GM23338 (cell line): Measurements from ENCODE around the gene GAB1. TPM values are rescaled to one million over a fixed set of nuclear protein-coding genes. Genes with fewer than 3 reads are reported as not detected.

Experiments
- ATAC-seq: fragments of 200-7000 bp; cut with Tn5 transposase; 3 replicates; pipeline ENCODE4 v1.9.1; 2020
- DNase-seq: peaks from one replicate; pipeline ENCODE4 v3.0.0-alpha.2; 2015; ENCODE audit warnings: low spot score
- H2AFZ ChIP-seq: fragments of 200-600 bp; sonication (generic); 2 replicates; pipeline ENCODE4 v1.8.0; 2016; ENCODE audit warnings: antibody characterized with exemption, mild to moderate bottlenecking, moderate library complexity
- H3F3A ChIP-seq: fragments of 200-600 bp; sonication (generic); replicated peaks from 2 replicates; pipeline ENCODE4 v1.8.0; 2017; ENCODE audit warnings: antibody characterized with exemption, mixed run types, low read depth
- H3K27ac ChIP-seq: fragments of 200-600 bp; sonication (generic); 2 replicates; pipeline ENCODE4 v1.6.1; 2016; ENCODE audit warnings: low read depth
- H3K27me3 ChIP-seq: fragments of 200-600 bp; sonication (generic); 2 replicates; pipeline ENCODE4 v1.8.0; 2016; ENCODE audit warnings: mild to moderate bottlenecking, mixed run types, moderate library complexity; ENCODE audit not compliant: insufficient read depth
- H3K36me3 ChIP-seq: fragments of 200-600 bp; sonication (generic); 2 replicates; pipeline ENCODE4 v1.8.0; 2016; ENCODE audit warnings: mild to moderate bottlenecking; ENCODE audit not compliant: insufficient read depth
- H3K4me1 ChIP-seq: fragments of 200-600 bp; sonication (generic); 2 replicates; pipeline ENCODE4 v1.8.0; 2016; ENCODE audit warnings: mild to moderate bottlenecking, moderate library complexity; ENCODE audit not compliant: insufficient read depth
- H3K4me2 ChIP-seq: fragments of 200-600 bp; sonication (generic); 2 replicates; pipeline ENCODE4 v1.7.1; 2017; ENCODE audit warnings: mixed run types
- H3K4me3 ChIP-seq: fragments of 200-600 bp; sonication (generic); 2 replicates; pipeline ENCODE4 v1.6.1; 2016; ENCODE audit warnings: mixed run types
- H3K79me2 ChIP-seq: fragments of 200-600 bp; sonication (generic); replicated peaks from 2 replicates; pipeline ENCODE4 v1.8.0; 2017; ENCODE audit warnings: mild to moderate bottlenecking; ENCODE audit not compliant: insufficient read depth
- H3K9me2 ChIP-seq: fragments of 200-600 bp; sonication (generic); 2 replicates; pipeline ENCODE4 v1.8.0; 2017; ENCODE audit not compliant: insufficient read depth
- H4K20me1 ChIP-seq: fragments of 200-600 bp; sonication (generic); replicated peaks from 2 replicates; pipeline ENCODE4 v1.8.0; 2017; ENCODE audit warnings: mild to moderate bottlenecking; ENCODE audit not compliant: insufficient read depth
- H3K27ac Mint-ChIP-seq: 2 replicates; pipeline ENCODE4 v1.8.0; 2020; ENCODE audit warnings: inconsistent platforms, mild to moderate bottlenecking, moderate library complexity, mixed read lengths
- H3K27me3 Mint-ChIP-seq: 3 replicates; pipeline ENCODE4 v1.8.0; 2022; ENCODE audit warnings: low read depth, mild to moderate bottlenecking, moderate library complexity, mixed read lengths, inconsistent platforms; ENCODE audit not compliant: insufficient read depth, poor library complexity
- H3K36me3 Mint-ChIP-seq: 3 replicates; pipeline ENCODE4 v1.8.0; 2021; ENCODE audit warnings: low read depth, mild to moderate bottlenecking, inconsistent platforms, moderate library complexity, mixed read lengths
- H3K4me1 Mint-ChIP-seq: 3 replicates; pipeline ENCODE4 v1.8.0; 2020; ENCODE audit warnings: mild to moderate bottlenecking, inconsistent platforms, mixed read lengths
- H3K4me3 Mint-ChIP-seq: 3 replicates; pipeline ENCODE4 v1.8.0; 2021; ENCODE audit warnings: moderate library complexity, mild to moderate bottlenecking, inconsistent platforms, mixed read lengths
- H3K9me3 Mint-ChIP-seq: 3 replicates; pipeline ENCODE4 v1.8.0; 2020; ENCODE audit warnings: moderate library complexity, mild to moderate bottlenecking, inconsistent platforms, mixed read lengths
- CREB1 ChIP-seq: fragments of 250-450 bp; sonication (Bioruptor Pico); IDR thresholded peaks from 2 replicates; pipeline ENCODE4 v1.5.0; 2020; ENCODE audit warnings: low read depth, mild to moderate bottlenecking, moderate library complexity
- EZH2 ChIP-seq: fragments of 200-600 bp; sonication (generic); IDR thresholded peaks from one replicate; pipeline ENCODE4 v1.8.0; 2017; ENCODE audit warnings: antibody characterized with exemption, mild to moderate bottlenecking, low read depth; ENCODE audit not compliant: unreplicated experiment
- EZH2phosphoT487 ChIP-seq: fragments of 200-600 bp; sonication (generic); IDR thresholded peaks from one replicate; pipeline ENCODE4 v1.8.1; 2018; ENCODE audit warnings: antibody characterized with exemption; ENCODE audit not compliant: unreplicated experiment
- NANOG ChIP-seq: IDR thresholded peaks from 2 replicates; pipeline ENCODE4 v1.6.1; 2016; ENCODE audit warnings: antibody characterized with exemption, borderline replicate concordance
- POLR2AphosphoS5 ChIP-seq: IDR thresholded peaks from 2 replicates; pipeline ENCODE4 v1.6.1; 2016; ENCODE audit warnings: antibody characterized with exemption, low read depth
- STAT1 ChIP-seq: IDR thresholded peaks from one replicate; pipeline ENCODE4 v1.6.1; 2016; ENCODE audit warnings: antibody characterized with exemption; ENCODE audit not compliant: unreplicated experiment
- ZNF114 ChIP-seq: fragments of 250-450 bp; sonication (Bioruptor Pico); IDR thresholded peaks from 2 replicates; pipeline ENCODE4 v1.5.0; 2020; ENCODE audit warnings: mild to moderate bottlenecking, moderate library complexity
- ZNF331 ChIP-seq: fragments of 250-450 bp; sonication (Bioruptor Pico); IDR thresholded peaks from 2 replicates; pipeline ENCODE4 v1.5.0; 2020; ENCODE audit warnings: low read depth, mild to moderate bottlenecking, moderate library complexity
- polyA plus RNA-seq: library from polyadenylated mRNA; unstranded; fragments of >200 nt; fragmentation: Nextera tagmentation; extraction: Ambion mirVana; gene quantifications from 2 replicates; pipeline ENCODE4 v1.2.1, GENCODE V29; 2016
- total RNA-seq: library from RNA; depleted of rRNA; stranded (reverse); fragments of >200 nt; shearing (Covaris generic); gene quantifications from 2 replicates; pipeline ENCODE4 v1.2.3, GENCODE V29; 2014
- TF ChIP-seq, protein P1 (sequence below): fragments of 250-450 bp; sonication (Bioruptor Pico); IDR thresholded peaks from 2 replicates; pipeline ENCODE4 v1.5.0; 2020; ENCODE audit warnings: mild to moderate bottlenecking, moderate library complexity
- TF ChIP-seq, protein P2 (sequence below), 2 experiments: fragments of 200-600 bp in 1 of 2; sonication (generic) in 1 of 2; conservative IDR thresholded peaks; 2 replicates each; pipeline versions ENCODE4 v1.5.1 to v1.6.1; 2016 to 2017; ENCODE audit warnings: antibody characterized with exemption in 2 of 2, low read depth in 2 of 2, mild to moderate bottlenecking in 2 of 2, moderate library complexity in 1 of 2
- TF ChIP-seq, protein P3 (sequence below): IDR thresholded peaks from one replicate; pipeline ENCODE4 v1.6.1; 2018; ENCODE audit warnings: antibody characterized with exemption; ENCODE audit not compliant: unreplicated experiment

GAB1 gene
- total and polyA plus RNA-seq, 2 experiments from 2014 or later, result 4.0 to 18.4 TPM

DNA sequence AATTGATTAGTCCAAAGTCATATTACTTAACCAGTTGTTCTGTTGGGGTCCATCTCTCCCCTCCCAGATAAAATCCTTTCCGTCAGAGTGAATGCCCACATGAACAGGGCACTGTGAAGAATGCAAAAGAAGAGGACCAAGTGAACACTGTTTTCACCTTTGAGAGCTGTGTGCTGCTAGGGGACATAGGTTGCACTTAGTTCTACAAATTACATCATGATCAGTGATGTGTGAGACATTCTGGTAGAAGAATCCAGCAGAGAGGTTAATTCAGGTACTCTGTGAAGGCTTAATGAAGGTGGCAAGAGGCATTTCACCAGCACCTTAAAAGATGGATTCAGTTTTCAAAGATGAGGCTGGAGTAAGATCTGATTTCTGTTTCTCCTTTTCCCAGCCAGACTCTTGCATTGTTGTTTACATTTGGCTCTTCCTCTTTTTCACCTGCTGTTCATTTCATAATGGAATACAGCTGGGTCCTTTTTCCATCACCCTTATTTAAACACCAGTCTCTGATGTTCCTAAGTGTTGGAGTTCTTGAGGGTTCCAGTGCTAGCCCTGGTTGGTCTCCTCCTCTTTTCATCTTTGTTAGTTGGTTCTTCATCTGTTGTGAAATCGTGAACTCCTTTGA, 10.9 kb downstream of the GAB1 start (continued):
- TF ChIP-seq, protein P1, sequence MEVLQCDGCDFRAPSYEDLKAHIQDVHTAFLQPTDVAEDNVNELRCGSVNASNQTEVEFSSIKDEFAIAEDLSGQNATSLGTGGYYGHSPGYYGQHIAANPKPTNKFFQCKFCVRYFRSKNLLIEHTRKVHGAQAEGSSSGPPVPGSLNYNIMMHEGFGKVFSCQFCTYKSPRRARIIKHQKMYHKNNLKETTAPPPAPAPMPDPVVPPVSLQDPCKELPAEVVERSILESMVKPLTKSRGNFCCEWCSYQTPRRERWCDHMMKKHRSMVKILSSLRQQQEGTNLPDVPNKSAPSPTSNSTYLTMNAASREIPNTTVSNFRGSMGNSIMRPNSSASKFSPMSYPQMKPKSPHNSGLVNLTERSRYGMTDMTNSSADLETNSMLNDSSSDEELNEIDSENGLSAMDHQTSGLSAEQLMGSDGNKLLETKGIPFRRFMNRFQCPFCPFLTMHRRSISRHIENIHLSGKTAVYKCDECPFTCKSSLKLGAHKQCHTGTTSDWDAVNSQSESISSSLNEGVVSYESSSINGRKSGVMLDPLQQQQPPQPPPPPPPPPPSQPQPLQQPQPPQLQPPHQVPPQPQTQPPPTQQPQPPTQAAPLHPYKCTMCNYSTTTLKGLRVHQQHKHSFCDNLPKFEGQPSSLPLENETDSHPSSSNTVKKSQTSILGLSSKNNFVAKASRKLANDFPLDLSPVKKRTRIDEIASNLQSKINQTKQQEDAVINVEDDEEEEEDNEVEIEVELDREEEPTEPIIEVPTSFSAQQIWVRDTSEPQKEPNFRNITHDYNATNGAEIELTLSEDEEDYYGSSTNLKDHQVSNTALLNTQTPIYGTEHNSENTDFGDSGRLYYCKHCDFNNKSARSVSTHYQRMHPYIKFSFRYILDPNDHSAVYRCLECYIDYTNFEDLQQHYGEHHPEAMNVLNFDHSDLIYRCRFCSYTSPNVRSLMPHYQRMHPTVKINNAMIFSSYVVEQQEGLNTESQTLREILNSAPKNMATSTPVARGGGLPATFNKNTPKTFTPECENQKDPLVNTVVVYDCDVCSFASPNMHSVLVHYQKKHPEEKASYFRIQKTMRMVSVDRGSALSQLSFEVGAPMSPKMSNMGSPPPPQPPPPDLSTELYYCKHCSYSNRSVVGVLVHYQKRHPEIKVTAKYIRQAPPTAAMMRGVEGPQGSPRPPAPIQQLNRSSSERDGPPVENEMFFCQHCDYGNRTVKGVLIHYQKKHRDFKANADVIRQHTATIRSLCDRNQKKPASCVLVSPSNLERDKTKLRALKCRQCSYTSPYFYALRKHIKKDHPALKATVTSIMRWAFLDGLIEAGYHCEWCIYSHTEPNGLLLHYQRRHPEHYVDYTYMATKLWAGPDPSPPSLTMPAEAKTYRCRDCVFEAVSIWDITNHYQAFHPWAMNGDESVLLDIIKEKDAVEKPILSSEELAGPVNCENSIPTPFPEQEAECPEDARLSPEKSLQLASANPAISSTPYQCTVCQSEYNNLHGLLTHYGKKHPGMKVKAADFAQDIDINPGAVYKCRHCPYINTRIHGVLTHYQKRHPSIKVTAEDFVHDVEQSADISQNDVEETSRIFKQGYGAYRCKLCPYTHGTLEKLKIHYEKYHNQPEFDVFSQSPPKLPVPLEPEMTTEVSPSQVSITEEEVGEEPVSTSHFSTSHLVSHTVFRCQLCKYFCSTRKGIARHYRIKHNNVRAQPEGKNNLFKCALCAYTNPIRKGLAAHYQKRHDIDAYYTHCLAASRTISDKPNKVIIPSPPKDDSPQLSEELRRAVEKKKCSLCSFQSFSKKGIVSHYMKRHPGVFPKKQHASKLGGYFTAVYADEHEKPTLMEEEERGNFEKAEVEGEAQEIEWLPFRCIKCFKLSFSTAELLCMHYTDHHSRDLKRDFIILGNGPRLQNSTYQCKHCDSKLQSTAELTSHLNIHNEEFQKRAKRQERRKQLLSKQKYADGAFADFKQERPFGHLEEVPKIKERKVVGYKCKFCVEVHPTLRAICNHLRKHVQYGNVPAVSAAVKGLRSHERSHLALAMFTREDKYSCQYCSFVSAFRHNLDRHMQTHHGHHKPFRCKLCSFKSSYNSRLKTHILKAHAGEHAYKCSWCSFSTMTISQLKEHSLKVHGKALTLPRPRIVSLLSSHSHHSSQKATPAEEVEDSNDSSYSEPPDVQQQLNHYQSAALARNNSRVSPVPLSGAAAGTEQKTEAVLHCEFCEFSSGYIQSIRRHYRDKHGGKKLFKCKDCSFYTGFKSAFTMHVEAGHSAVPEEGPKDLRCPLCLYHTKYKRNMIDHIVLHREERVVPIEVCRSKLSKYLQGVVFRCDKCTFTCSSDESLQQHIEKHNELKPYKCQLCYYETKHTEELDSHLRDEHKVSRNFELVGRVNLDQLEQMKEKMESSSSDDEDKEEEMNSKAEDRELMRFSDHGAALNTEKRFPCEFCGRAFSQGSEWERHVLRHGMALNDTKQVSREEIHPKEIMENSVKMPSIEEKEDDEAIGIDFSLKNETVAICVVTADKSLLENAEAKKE, result no peak
- no peak for TF ChIP-seq EZH2

DNA sequence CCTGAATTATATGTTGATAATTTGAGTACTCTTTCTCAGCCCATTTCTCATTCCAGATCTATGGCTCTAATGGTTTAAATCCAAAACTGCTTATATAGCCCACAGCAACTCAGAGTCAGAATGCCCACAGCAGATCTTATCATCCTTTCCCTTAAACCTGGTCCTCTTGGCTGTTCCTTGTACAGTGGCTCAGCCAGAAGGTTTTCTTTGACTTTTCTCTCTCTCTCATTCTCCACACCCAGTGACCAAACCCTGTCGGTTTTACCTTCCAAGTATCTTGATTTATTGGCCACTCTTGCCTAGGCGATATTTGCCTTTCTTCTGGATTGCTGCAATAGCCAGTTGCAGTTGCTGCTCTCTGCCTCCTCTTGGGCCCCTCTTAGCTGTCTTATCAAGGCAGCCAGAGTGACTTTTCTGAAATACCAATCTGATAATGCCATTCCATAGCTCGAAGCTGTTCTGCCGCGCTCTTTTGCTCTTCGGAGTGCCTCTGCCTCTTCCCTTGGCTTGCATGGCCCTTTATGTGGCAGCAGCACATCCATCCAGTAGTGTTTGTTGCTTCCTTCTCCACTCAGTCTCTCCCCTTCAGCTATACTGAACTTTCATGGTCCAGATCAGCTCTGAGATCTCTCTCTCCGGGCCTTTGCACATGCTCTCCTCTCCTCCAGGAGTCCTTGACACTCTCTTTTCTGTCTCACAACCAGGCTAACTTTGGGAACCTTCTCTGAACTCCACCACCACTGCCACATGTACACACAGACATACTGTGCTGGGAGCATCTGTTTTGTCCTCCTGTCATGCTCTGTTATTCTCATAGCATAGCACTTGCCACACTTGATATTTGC, 11.8 kb downstream of the GAB1 start:
- DNase-seq, result no peak
- no peaks in the 10 kb centered on the region; the same call in 1 of the 2 replicates for H4K20me1 ChIP-seq
- H3K9me3 Mint-ChIP-seq, result no peaks in the 10 kb centered on the region
- no peaks in the 10 kb centered on the region for H3K27me3 ChIP-seq
- ATAC-seq, result no peak
- H3K4me3 ChIP-seq, result no peak overlapping the region
- peaks cover 3% of the 10 kb centered on the region for H3K27me3 Mint-ChIP-seq
- H3K27ac Mint-ChIP-seq, result no peak overlapping the region
- H3F3A ChIP-seq, result no peaks in the 10 kb centered on the region
- H3K79me2 ChIP-seq, result peaks cover 57% of the 10 kb centered on the region
- H3K27ac ChIP-seq, result no peak overlapping the region
- H2AFZ ChIP-seq, result no peak overlapping the region
- H3K4me2 ChIP-seq, result no peak overlapping the region
- H3K36me3 Mint-ChIP-seq, result no peaks in the 10 kb centered on the region
- no peak overlapping the region for H3K4me3 Mint-ChIP-seq
- peaks cover 45% of the 10 kb centered on the region for H3K4me1 ChIP-seq
- H3K4me1 Mint-ChIP-seq, result peaks cover 59% of the 10 kb centered on the region
- no peaks in the 10 kb centered on the region for H3K36me3 ChIP-seq
- H3K9me2 ChIP-seq, result no peaks in the 10 kb centered on the region
- TF ChIP-seq EZH2phosphoT487 (no peak), CREB1 (CRISPR knock-in tag) (no peak), ZNF114 (no peak), NANOG (no peak), STAT1 (no peak), EZH2 (no peak), ZNF331 (CRISPR knock-in tag) (no peak), POLR2AphosphoS5 (no peak)
- TF ChIP-seq, protein P2, sequence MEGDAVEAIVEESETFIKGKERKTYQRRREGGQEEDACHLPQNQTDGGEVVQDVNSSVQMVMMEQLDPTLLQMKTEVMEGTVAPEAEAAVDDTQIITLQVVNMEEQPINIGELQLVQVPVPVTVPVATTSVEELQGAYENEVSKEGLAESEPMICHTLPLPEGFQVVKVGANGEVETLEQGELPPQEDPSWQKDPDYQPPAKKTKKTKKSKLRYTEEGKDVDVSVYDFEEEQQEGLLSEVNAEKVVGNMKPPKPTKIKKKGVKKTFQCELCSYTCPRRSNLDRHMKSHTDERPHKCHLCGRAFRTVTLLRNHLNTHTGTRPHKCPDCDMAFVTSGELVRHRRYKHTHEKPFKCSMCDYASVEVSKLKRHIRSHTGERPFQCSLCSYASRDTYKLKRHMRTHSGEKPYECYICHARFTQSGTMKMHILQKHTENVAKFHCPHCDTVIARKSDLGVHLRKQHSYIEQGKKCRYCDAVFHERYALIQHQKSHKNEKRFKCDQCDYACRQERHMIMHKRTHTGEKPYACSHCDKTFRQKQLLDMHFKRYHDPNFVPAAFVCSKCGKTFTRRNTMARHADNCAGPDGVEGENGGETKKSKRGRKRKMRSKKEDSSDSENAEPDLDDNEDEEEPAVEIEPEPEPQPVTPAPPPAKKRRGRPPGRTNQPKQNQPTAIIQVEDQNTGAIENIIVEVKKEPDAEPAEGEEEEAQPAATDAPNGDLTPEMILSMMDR (conservative IDR thresholded peaks at IDR 0.05; ENCODE audit: low read depth in 2 of 2), result no peak
- TF ChIP-seq, protein P3, sequence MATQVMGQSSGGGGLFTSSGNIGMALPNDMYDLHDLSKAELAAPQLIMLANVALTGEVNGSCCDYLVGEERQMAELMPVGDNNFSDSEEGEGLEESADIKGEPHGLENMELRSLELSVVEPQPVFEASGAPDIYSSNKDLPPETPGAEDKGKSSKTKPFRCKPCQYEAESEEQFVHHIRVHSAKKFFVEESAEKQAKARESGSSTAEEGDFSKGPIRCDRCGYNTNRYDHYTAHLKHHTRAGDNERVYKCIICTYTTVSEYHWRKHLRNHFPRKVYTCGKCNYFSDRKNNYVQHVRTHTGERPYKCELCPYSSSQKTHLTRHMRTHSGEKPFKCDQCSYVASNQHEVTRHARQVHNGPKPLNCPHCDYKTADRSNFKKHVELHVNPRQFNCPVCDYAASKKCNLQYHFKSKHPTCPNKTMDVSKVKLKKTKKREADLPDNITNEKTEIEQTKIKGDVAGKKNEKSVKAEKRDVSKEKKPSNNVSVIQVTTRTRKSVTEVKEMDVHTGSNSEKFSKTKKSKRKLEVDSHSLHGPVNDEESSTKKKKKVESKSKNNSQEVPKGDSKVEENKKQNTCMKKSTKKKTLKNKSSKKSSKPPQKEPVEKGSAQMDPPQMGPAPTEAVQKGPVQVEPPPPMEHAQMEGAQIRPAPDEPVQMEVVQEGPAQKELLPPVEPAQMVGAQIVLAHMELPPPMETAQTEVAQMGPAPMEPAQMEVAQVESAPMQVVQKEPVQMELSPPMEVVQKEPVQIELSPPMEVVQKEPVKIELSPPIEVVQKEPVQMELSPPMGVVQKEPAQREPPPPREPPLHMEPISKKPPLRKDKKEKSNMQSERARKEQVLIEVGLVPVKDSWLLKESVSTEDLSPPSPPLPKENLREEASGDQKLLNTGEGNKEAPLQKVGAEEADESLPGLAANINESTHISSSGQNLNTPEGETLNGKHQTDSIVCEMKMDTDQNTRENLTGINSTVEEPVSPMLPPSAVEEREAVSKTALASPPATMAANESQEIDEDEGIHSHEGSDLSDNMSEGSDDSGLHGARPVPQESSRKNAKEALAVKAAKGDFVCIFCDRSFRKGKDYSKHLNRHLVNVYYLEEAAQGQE, result no peak
